ENCODE results near the gene GNAT1. TPM values are rescaled to one million over a fixed set of nuclear protein-coding genes. Genes with fewer than 3 reads are reported as not detected.

GNAT1 gene
- total and polyA plus RNA-seq, 2 of the 13 experiments (the other 11 are each of a cell fraction or from before 2014, with no cell fraction given), result 0.15 TPM; not detected in 1

DNA sequence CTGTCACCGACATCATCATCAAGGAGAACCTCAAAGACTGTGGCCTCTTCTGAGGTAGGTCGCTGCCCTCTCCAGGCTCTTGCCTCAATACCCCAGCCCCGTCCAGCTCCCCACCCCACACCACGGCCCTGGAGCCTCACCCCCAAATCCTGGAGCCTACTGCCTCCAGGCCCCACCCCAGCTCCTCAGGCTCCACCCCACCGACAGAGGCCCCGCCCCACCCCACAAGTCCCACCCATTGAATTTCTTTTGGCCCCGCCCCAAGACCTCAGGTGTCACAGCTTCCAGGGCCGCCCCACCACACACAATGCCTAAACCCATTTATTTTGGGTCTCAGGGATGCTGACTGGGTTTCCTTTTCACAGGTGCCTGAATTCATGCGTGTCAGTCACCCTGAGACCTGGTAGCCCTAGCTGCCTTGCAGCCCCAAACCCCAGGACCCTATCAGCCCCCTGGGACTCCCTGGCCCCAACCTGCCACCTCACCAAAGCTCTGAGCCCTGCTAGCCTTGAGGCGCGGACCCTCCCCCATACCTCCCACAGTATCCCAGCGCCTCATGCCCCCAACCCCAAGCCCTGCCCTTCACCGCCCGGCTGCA lies 3.6 kb downstream of the GNAT1 start (continued):
- TF ChIP-seq NR2F1 (CRISPR knock-in tag; IDR thresholded peaks at IDR 0.05), result no peak
- TF ChIP-seq ZFP36L1 (CRISPR knock-in tag; IDR thresholded peaks at IDR 0.05), result no peak
- no peak for TF ChIP-seq THAP7 (CRISPR knock-in tag; IDR thresholded peaks at IDR 0.05)
- TF ChIP-seq, protein P1, sequence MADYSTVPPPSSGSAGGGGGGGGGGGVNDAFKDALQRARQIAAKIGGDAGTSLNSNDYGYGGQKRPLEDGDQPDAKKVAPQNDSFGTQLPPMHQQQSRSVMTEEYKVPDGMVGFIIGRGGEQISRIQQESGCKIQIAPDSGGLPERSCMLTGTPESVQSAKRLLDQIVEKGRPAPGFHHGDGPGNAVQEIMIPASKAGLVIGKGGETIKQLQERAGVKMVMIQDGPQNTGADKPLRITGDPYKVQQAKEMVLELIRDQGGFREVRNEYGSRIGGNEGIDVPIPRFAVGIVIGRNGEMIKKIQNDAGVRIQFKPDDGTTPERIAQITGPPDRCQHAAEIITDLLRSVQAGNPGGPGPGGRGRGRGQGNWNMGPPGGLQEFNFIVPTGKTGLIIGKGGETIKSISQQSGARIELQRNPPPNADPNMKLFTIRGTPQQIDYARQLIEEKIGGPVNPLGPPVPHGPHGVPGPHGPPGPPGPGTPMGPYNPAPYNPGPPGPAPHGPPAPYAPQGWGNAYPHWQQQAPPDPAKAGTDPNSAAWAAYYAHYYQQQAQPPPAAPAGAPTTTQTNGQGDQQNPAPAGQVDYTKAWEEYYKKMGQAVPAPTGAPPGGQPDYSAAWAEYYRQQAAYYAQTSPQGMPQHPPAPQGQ (CRISPR knock-in tag; IDR thresholded peaks at IDR 0.05; ENCODE audit: borderline replicate concordance), result no peak
- TF ChIP-seq ZNF773 (CRISPR knock-in tag; IDR thresholded peaks at IDR 0.05; ENCODE audit: borderline replicate concordance), result no peak
- TF ChIP-seq DNMT1 (CRISPR knock-in tag; IDR thresholded peaks at IDR 0.05), result no peak
- TF ChIP-seq TGIF2 (CRISPR knock-in tag; IDR thresholded peaks at IDR 0.05), result no peak
- no peak for TF ChIP-seq CHD2 (IDR thresholded peaks at IDR 0.05; ENCODE audit: low read depth, low read length)
- no peak for TF ChIP-seq EED (CRISPR knock-in tag; IDR thresholded peaks at IDR 0.05)
- TF ChIP-seq ZSCAN30 (CRISPR knock-in tag; IDR thresholded peaks at IDR 0.05), result no peak
- TF ChIP-seq SP140L (CRISPR knock-in tag; IDR thresholded peaks at IDR 0.05; ENCODE audit: borderline replicate concordance), result no peak
- no peak for TF ChIP-seq SNAPC4 (CRISPR knock-in tag; IDR thresholded peaks at IDR 0.05)
- peak; percentile 21; the same call in 1 of the 2 replicates for TF ChIP-seq MEIS1 (CRISPR knock-in tag; IDR thresholded peaks at IDR 0.05; ENCODE audit: borderline replicate concordance)
- no peak for TF ChIP-seq ZMAT3 (CRISPR knock-in tag; conservative IDR thresholded peaks at IDR 0.05)
- TF ChIP-seq ZNF503 (CRISPR knock-in tag; IDR thresholded peaks at IDR 0.05), result no peak
- TF ChIP-seq NAIF1 (CRISPR knock-in tag; IDR thresholded peaks at IDR 0.05; ENCODE audit: borderline replicate concordance), result no peak; the same call in 1 of the 2 replicates
- TF ChIP-seq, protein P2, sequence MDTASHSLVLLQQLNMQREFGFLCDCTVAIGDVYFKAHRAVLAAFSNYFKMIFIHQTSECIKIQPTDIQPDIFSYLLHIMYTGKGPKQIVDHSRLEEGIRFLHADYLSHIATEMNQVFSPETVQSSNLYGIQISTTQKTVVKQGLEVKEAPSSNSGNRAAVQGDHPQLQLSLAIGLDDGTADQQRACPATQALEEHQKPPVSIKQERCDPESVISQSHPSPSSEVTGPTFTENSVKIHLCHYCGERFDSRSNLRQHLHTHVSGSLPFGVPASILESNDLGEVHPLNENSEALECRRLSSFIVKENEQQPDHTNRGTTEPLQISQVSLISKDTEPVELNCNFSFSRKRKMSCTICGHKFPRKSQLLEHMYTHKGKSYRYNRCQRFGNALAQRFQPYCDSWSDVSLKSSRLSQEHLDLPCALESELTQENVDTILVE (CRISPR knock-in tag; IDR thresholded peaks at IDR 0.05), result no peak
- no peak for TF ChIP-seq TOPORS (CRISPR knock-in tag; IDR thresholded peaks at IDR 0.05)
- no peak for TF ChIP-seq TARDBP (CRISPR knock-in tag; IDR thresholded peaks at IDR 0.05)

Measured in HepG2 (cell line).